Colon (tissue), 2 donors: Measurements from ENCODE around the gene ZNF579.
"Not testable (repeated sequence)": the region's sequence is repeated elsewhere in the genome, so short reads cannot be mapped to it uniquely, and the experiment has no call there.

Experiments used
- FAIRE-seq: peaks from 2 replicates; lab custom pipeline; 2012; peaks lifted over from hg19 to GRCh38; lab: Jason Lieb, UNC
- donor health status: control.
- donor health status: control.

ZNF579 gene

GRCh38 chr19:55539090-55539984, 41.3 kb downstream of the ZNF579 start:
- no peak for FAIRE-seq

DNA sequence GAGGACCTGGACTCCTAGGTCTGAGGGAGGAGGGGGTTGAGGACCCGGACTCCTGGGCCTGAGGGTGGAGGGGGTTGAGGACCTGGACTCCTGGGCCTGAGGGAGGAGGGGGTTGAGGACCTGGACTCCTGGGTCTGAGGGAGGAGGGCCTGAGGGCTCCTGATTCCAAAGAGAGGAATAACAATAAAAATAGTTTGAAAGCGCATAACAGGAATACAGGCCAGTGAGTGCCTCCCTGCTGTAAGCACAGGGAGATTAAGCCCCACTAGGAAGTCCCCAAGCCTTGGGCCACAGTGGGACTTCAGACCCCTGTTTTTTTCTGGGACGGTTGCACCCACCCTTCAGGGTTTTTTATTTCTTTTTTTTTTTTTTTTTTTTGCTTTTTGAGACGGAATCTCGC, 42.5 kb downstream of the ZNF579 start:
- no peak for FAIRE-seq

DNA sequence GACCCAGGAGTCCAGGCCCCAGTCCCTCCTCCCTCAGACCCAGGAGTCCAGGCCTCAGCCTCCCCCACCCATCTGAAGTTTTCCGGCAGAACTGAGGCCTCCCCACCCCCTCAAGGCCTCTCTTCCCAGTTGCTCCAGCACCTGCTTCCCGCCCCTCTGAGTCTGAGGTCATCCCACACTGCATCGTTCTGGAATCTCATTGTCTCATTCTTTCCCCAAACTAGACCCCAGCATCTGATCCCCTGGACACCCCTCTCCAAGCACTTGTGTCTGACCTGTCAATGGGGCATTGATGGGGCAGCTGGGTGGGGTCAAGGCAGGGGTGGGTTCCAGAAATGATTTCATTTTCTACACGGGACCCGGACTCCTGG, 42.9 kb downstream of the ZNF579 start:
- no peak for FAIRE-seq

DNA sequence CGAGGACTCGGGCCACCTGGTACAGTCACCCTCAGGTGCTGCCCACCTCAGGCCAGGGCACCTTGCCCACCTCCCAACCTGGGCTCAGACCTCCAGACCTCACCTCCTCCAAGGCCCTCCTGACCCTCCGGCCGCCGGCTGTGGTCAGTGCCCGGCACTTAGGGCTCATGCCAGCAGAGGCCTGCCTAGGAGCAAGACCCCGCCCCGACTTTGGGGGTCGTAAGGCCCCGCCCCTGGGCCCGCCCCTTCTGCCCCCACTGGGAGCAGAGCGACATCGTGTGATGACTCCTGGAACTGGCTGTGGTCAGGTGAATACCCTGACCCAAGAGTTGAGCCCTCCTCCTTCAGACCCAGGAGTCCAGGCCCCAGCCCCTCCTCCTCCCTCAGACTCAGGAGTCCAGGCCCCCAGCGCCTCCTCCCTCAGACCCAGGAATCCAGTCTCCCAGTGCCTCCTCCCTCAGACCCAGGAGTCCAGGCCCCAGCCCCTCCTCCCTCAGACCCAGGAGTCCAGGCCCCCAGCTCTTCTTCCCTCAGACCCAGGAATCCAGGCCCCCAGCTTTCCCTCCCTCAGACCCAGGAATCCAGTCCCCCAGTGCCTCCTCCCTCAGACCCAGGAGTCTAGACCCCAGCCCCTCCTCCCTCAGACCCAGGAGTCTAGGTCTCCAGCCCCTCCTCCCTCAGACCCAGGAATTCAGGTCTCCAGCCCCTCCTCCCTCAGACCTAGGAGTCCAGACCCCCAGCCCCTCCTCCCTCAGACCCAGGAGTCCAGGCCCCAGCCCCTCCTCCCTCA, 43.5 kb downstream of the ZNF579 start, which contains the start of gene SBK2:
Gene SBK2, minus strand, starts transcription at position 183 of the 790 bp plus-strand sequence. CDS start 839 bp downstream, outside the sequence.
- no peak for FAIRE-seq

GRCh38 chr19:55536366-55536765, 44.3 kb downstream of the ZNF579 start:
- no peak for FAIRE-seq

- no peak for FAIRE-seq
These were observed 44.7 kb downstream of the ZNF579 start for GRCh38 chr19:55535965-55536350.

GRCh38 chr19:55535173-55535964, 45.3 kb downstream of the ZNF579 start:
- FAIRE-seq = no peak

DNA sequence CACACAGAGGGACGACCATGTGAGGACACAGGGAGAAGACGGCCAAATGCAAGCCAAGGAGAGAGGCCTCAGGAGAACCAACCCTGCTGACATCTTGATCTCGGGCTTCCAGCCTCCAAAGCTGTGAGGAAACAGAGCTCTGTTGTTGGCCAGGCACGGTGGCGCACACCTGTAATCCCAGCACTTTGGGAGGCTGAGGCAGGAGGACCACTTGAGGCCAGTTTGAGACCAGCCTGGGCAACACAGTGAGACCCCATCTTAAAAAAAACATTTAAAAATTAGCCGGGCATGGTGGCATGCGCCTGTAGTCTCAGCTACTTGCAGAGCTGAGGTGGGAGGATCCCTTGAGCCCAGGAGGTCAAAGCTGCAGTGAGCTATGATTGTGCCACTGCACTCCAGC, 46.4 kb downstream of the ZNF579 start:
- FAIRE-seq = not testable (repeated sequence)

GRCh38 chr19:55530996-55531395, 49.7 kb downstream of the ZNF579 start:
- no peak for FAIRE-seq

GRCh38 chr19:55529636-55530234, 50.9 kb downstream of the ZNF579 start:
- no peak for FAIRE-seq

DNA sequence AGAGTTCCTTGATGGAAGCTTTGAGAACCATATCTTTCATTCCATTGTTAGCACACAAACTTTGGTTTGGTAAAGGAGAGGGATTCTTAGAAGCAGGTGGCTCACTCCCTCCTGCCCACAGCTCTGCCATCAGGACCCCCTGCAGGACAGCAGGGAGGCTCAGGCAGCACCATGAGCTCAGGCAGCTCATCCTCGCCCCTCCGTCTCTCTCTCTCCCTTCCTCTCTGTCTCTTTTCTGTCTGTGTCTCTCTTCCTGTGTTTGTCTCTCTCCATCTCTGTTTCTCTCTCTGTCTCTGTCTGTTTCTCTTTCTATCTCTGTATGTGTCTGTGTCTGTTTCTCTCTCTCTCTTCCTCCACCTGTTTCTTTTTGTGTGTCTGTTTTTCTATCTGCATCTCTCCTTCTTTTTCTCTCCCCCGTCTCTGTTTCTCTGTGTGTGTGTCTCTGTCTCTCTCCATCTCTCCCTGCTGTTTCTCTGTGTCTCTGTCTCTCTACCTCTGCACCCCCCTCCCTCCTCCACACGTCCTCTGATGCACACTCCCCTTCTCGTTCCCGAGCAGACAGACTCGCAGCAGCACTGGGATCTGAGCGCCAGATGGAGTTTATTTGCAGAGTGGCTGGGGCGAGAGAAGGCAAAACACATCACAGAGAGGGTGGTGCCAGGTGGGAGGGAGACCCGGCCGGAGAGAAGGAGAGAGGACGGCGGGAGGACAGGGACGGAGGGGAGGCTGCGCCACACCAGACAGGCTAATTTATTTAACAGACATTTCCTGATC, 52.4 kb downstream of the ZNF579 start:
- FAIRE-seq = no peak

- no peak for FAIRE-seq
These were observed 53.2 kb downstream of the ZNF579 start for GRCh38 chr19:55527197-55528029.
